Measurements from ENCODE around the gene PHACTR4. TPM values are rescaled to one million over a fixed set of nuclear protein-coding genes. Genes with fewer than 3 reads are reported as not detected.
"Not testable (repeated sequence)": the region's sequence is repeated elsewhere in the genome, so short reads cannot be mapped to it uniquely, and the experiment has no call there.

PHACTR4 gene
- total RNA-seq, 2 experiments from 2014 or later: 16.3 to 17.2 TPM

- Mint-ChIP-seq H3K4me1 (ENCODE audit: low read depth) (peaks cover 3% of the 10 kb centered on the region), H3K27ac (no peak overlapping the region), H3K4me3 (no peak overlapping the region), H3K27me3 (ENCODE audit: low read depth) (no peaks in the 10 kb centered on the region), H3K36me3 (ENCODE audit: low read depth) (no peaks in the 10 kb centered on the region), H3K9me3 (no peaks in the 10 kb centered on the region)
- no peak for DNase-seq
- intact Hi-C loops (cut with micrococcal nuclease): no loop called here
- CTCF ChIA-PET: interaction anchor here (1.8 kb wide), 1 partner anchor 18 kb away, joined by 7 read pairs; no protein-coding TSS in a partner anchor
Observed at GRCh38 chr1:28341591-28341990, 27.9 kb upstream of the PHACTR4 start.

- no peaks in the 10 kb centered on the region for H3K36me3 Mint-ChIP-seq (ENCODE audit: low read depth)
- DNase-seq: no peak
- peaks cover 3% of the 10 kb centered on the region for H3K4me1 Mint-ChIP-seq (ENCODE audit: low read depth)
- CTCF ChIA-PET: interaction anchor here (0.5 to 1.9 kb wide), 3 partner anchors 16 to 519 kb away, joined by 3 to 7 read pairs (median 4); no protein-coding TSS in a partner anchor
- H3K27me3 Mint-ChIP-seq (ENCODE audit: low read depth): no peaks in the 10 kb centered on the region
- intact Hi-C loops (cut with micrococcal nuclease): no loop called here
- H3K9me3 Mint-ChIP-seq: no peaks in the 10 kb centered on the region
- no peak overlapping the region for H3K4me3 Mint-ChIP-seq
- H3K27ac Mint-ChIP-seq: no peak overlapping the region
Observed at GRCh38 chr1:28343405-28343804, 26.1 kb upstream of the PHACTR4 start.

GRCh38 chr1:28353248-28353810 is 16.2 kb upstream of the PHACTR4 start:
- CTCF ChIA-PET: interaction anchor here (0.6 to 1.1 kb wide), 4 partner anchors 9 to 1721 kb away, joined by 3 to 6 read pairs (median 4); no protein-coding TSS in a partner anchor
- not testable (repeated sequence) for H3K4me1 Mint-ChIP-seq (ENCODE audit: low read depth)

GRCh38 chr1:28354121-28354520 is 15.4 kb upstream of the PHACTR4 start:
- H3K9me3 Mint-ChIP-seq: no peaks in the 10 kb centered on the region
- no peak overlapping the region for H3K4me3 Mint-ChIP-seq
- CTCF ChIA-PET: interaction anchor here (0.8 to 1.6 kb wide), 3 partner anchors 82 to 199 kb away, joined by 3 to 4 read pairs (median 3); partner anchors contain the start of gene TRNAU1AP
- H3K27me3 Mint-ChIP-seq (ENCODE audit: low read depth): no peaks in the 10 kb centered on the region
- intact Hi-C loops (cut with micrococcal nuclease): no loop called here
- no peaks in the 10 kb centered on the region for H3K4me1 Mint-ChIP-seq (ENCODE audit: low read depth)
- no peak for DNase-seq
- H3K36me3 Mint-ChIP-seq (ENCODE audit: low read depth): no peaks in the 10 kb centered on the region
- H3K27ac Mint-ChIP-seq: no peak overlapping the region

More at GRCh38 chr1:28353248-28353810, 16.2 kb upstream of the PHACTR4 start:
- H3K36me3 Mint-ChIP-seq (ENCODE audit: low read depth); DNase-seq; H3K9me3 Mint-ChIP-seq; H3K4me3 Mint-ChIP-seq; H3K27me3 Mint-ChIP-seq (ENCODE audit: low read depth); intact Hi-C loops (cut with micrococcal nuclease); H3K27ac Mint-ChIP-seq: not testable (repeated sequence)

GRCh38 chr1:28358716-28359115 is 10.8 kb upstream of the PHACTR4 start:
- Mint-ChIP-seq H3K27me3 (ENCODE audit: low read depth) (no peaks in the 10 kb centered on the region), H3K4me3 (no peak overlapping the region), H3K36me3 (ENCODE audit: low read depth) (no peaks in the 10 kb centered on the region), H3K9me3 (no peaks in the 10 kb centered on the region), H3K27ac (no peak overlapping the region), H3K4me1 (ENCODE audit: low read depth) (peaks cover 2% of the 10 kb centered on the region)
- DNase-seq: no peak
- CTCF ChIA-PET: interaction anchor here (0.6 to 4.5 kb wide), 10 partner anchors 15 to 518 kb away, joined by 3 to 23 read pairs (median 7); no protein-coding TSS in a partner anchor
- intact Hi-C loops (cut with micrococcal nuclease): loop anchor here (1.0 to 2.0 kb wide), 6 partner anchors 110 to 519 kb away; no protein-coding TSS in a partner anchor

- no peaks in the 10 kb centered on the region for H3K36me3 Mint-ChIP-seq (ENCODE audit: low read depth)
- intact Hi-C loops (cut with micrococcal nuclease): loop anchor here (1.0 to 2.0 kb wide), 6 partner anchors 111 to 518 kb away; no protein-coding TSS in a partner anchor
- peaks cover 2% of the 10 kb centered on the region for H3K4me1 Mint-ChIP-seq (ENCODE audit: low read depth)
- DNase-seq: peak; percentile 90
- H3K4me3 Mint-ChIP-seq: no peak overlapping the region
- no peaks in the 10 kb centered on the region for H3K27me3 Mint-ChIP-seq (ENCODE audit: low read depth)
- CTCF ChIA-PET: interaction anchor here (0.6 to 4.5 kb wide), 33 partner anchors 9 to 555 kb away, joined by 3 to 23 read pairs (median 4); partner anchors contain the start of gene EPB41
- no peaks in the 10 kb centered on the region for H3K9me3 Mint-ChIP-seq
- no peak overlapping the region for H3K27ac Mint-ChIP-seq
Observed at GRCh38 chr1:28359592-28360239, 9.8 kb upstream of the PHACTR4 start.

- Mint-ChIP-seq H3K36me3 (ENCODE audit: low read depth) (no peaks in the 10 kb centered on the region), H3K27me3 (ENCODE audit: low read depth) (no peaks in the 10 kb centered on the region), H3K9me3 (no peaks in the 10 kb centered on the region), H3K4me3 (no peak overlapping the region), H3K27ac (no peak overlapping the region), H3K4me1 (ENCODE audit: low read depth) (peaks cover 4% of the 10 kb centered on the region)
- no peak for DNase-seq
- intact Hi-C loops (cut with micrococcal nuclease): loop anchor here (5.0 kb wide), 1 partner anchor 217 kb away; no protein-coding TSS in a partner anchor
- CTCF ChIA-PET: interaction anchor here (0.6 kb wide), 1 partner anchor 75 kb away, joined by 3 read pairs; no protein-coding TSS in a partner anchor
Observed at GRCh38 chr1:28364888-28365287, 4.7 kb upstream of the PHACTR4 start.

GRCh38 chr1:28365864-28366263 is 3.7 kb upstream of the PHACTR4 start:
- Mint-ChIP-seq H3K36me3 (ENCODE audit: low read depth) (no peaks in the 10 kb centered on the region), H3K27me3 (ENCODE audit: low read depth) (no peaks in the 10 kb centered on the region), H3K27ac (no peak overlapping the region), H3K4me3 (no peak overlapping the region), H3K9me3 (no peaks in the 10 kb centered on the region), H3K4me1 (ENCODE audit: low read depth) (peaks cover 9% of the 10 kb centered on the region)
- CTCF ChIA-PET: interaction anchor here (0.5 to 0.7 kb wide), 3 partner anchors 39 to 271 kb away, joined by 3 read pairs; no protein-coding TSS in a partner anchor
- intact Hi-C loops (cut with micrococcal nuclease): loop anchor here (5.0 kb wide), 1 partner anchor 216 kb away; no protein-coding TSS in a partner anchor
- DNase-seq: no peak

- peak overlapping the region; percentile 92 for H3K27ac Mint-ChIP-seq
- intact Hi-C loops (cut with micrococcal nuclease): loop anchor here (1.0 to 5.0 kb wide), 3 partner anchors 40 to 278 kb away; no protein-coding TSS in a partner anchor
- DNase-seq; H3K36me3 Mint-ChIP-seq (ENCODE audit: low read depth); H3K27me3 Mint-ChIP-seq (ENCODE audit: low read depth); H3K9me3 Mint-ChIP-seq: not testable (repeated sequence)
- H3K4me1 Mint-ChIP-seq (ENCODE audit: low read depth): peaks cover 20% of the 10 kb centered on the region
- CTCF ChIA-PET: interaction anchor here (0.6 to 1.8 kb wide), 4 partner anchors 9 to 190 kb away, joined by 3 to 12 read pairs (median 6); no protein-coding TSS in a partner anchor
- peak overlapping the region; percentile 85 for H3K4me3 Mint-ChIP-seq
Observed at GRCh38 chr1:28368608-28369007, 932 bp upstream of the PHACTR4 start.

GRCh38 chr1:28370239-28371009 is 884 bp downstream of the PHACTR4 start:
- Mint-ChIP-seq H3K9me3 (no peaks in the 10 kb centered on the region), H3K36me3 (ENCODE audit: low read depth) (no peaks in the 10 kb centered on the region), H3K27ac (peak overlapping the region; percentile 79), H3K4me1 (ENCODE audit: low read depth) (peaks cover 25% of the 10 kb centered on the region), H3K27me3 (ENCODE audit: low read depth) (no peaks in the 10 kb centered on the region), H3K4me3 (peak overlapping the region; percentile 85)
- DNase-seq: peak; percentile 59
- CTCF ChIA-PET: interaction anchor here (0.6 to 0.9 kb wide), 2 partner anchors 91 to 121 kb away, joined by 3 read pairs; no protein-coding TSS in a partner anchor
- intact Hi-C loops (cut with micrococcal nuclease): loop anchor here (1.0 kb wide), 1 partner anchor 122 kb away; no protein-coding TSS in a partner anchor

GRCh38 chr1:28371010-28371377 is 1.5 kb downstream of the PHACTR4 start:
- intact Hi-C loops (cut with micrococcal nuclease): no loop called here
- H3K36me3 Mint-ChIP-seq (ENCODE audit: low read depth): peaks cover under 1% of the 10 kb centered on the region
- H3K27me3 Mint-ChIP-seq (ENCODE audit: low read depth): no peaks in the 10 kb centered on the region
- H3K4me1 Mint-ChIP-seq (ENCODE audit: low read depth): peaks cover 25% of the 10 kb centered on the region
- CTCF ChIA-PET: interaction anchor here (0.6 to 0.9 kb wide), 2 partner anchors 91 to 122 kb away, joined by 3 read pairs; no protein-coding TSS in a partner anchor
- DNase-seq: no peak
- H3K4me3 Mint-ChIP-seq: peak overlapping the region; percentile 85
- H3K27ac Mint-ChIP-seq: no peak overlapping the region
- H3K9me3 Mint-ChIP-seq: no peaks in the 10 kb centered on the region

Measured in activated naive CD4-positive, alpha-beta T cell treated with anti-CD3 and anti-CD28 coated beads for 36 hours (primary cell).